ENCODE results near the gene SCYGR8.
"Not testable (repeated sequence)": the region's sequence is repeated elsewhere in the genome, so short reads cannot be mapped to it uniquely, and the experiment has no call there.

Gene SCYGR8

GRCh38 chr2:227745594-227745993 lies at the start of gene SCYGR8:
Gene SCYGR8, plus strand, starts transcription at chr2:227745894. Its CDS starts 0 bp downstream, at chr2:227745894.
- DNase-seq (no peak), ATAC-seq (no peak)

GRCh38 chr2:227696990-227697679 lies 48.6 kb upstream of the SCYGR8 start:
- DNase-seq (no peak), ATAC-seq (no peak)

GRCh38 chr2:227701556-227701955 lies 44.1 kb upstream of the SCYGR8 start:
- DNase-seq (no peak), ATAC-seq (no peak)

- DNase-seq = no peak
Observed at GRCh38 chr2:227703280-227703732, 42.4 kb upstream of the SCYGR8 start.

GRCh38 chr2:227703961-227704360 lies 41.7 kb upstream of the SCYGR8 start:
- ATAC-seq = no peak
- no peak for DNase-seq

More at GRCh38 chr2:227703280-227703732, 42.4 kb upstream of the SCYGR8 start:
- no peak for ATAC-seq

- no peak for ATAC-seq
- DNase-seq = no peak
Observed at GRCh38 chr2:227706859-227707258, 38.8 kb upstream of the SCYGR8 start.

GRCh38 chr2:227707390-227707789 lies 38.3 kb upstream of the SCYGR8 start:
- DNase-seq = no peak
- no peak for ATAC-seq

- ATAC-seq = no peak
Observed at GRCh38 chr2:227710986-227711385, 34.7 kb upstream of the SCYGR8 start.

GRCh38 chr2:227713291-227713690 lies 32.4 kb upstream of the SCYGR8 start:
- DNase-seq (no peak), ATAC-seq (no peak)

More at GRCh38 chr2:227710986-227711385, 34.7 kb upstream of the SCYGR8 start:
- DNase-seq = no peak

- DNase-seq (no peak), ATAC-seq (no peak)
Observed at GRCh38 chr2:227716501-227716900, 29.2 kb upstream of the SCYGR8 start.

- ATAC-seq = no peak
Observed at GRCh38 chr2:227717687-227718567, 27.8 kb upstream of the SCYGR8 start, which contains the start of gene SLC19A3. Gene SLC19A3, minus strand, starts transcription at chr2:227718028. Its CDS starts 15,710 bp downstream, at chr2:227702318.

GRCh38 chr2:227719641-227720040 lies 26.1 kb upstream of the SCYGR8 start:
- no peak for DNase-seq

More at GRCh38 chr2:227717687-227718567, 27.8 kb upstream of the SCYGR8 start, which contains the start of gene SLC19A3:
- peak; percentile 13 for DNase-seq

GRCh38 chr2:227720680-227721079 lies 25.0 kb upstream of the SCYGR8 start:
- no peak for ATAC-seq
- no peak for DNase-seq

More at GRCh38 chr2:227719641-227720040, 26.1 kb upstream of the SCYGR8 start:
- ATAC-seq = no peak

GRCh38 chr2:227722821-227723220 lies 22.9 kb upstream of the SCYGR8 start:
- not testable (repeated sequence) for ATAC-seq, DNase-seq

GRCh38 chr2:227724394-227725039 lies 21.2 kb upstream of the SCYGR8 start, which contains the start of gene SCYGR6:
Gene SCYGR6, minus strand, starts transcription at chr2:227724757. Its CDS starts 0 bp downstream, at chr2:227724757.
- ATAC-seq (no peak), DNase-seq (no peak)

- no peak for ATAC-seq
- no peak for DNase-seq
Observed at GRCh38 chr2:227728035-227728434, 17.7 kb upstream of the SCYGR8 start, which contains the start of gene SCYGR7. Gene SCYGR7, plus strand, starts transcription at chr2:227728335. Its CDS starts 0 bp downstream, at chr2:227728335.

GRCh38 chr2:227739351-227739750 lies 6.3 kb upstream of the SCYGR8 start:
- ATAC-seq = no peak
- no peak for DNase-seq

GRCh38 chr2:227740705-227741104 lies 5.0 kb upstream of the SCYGR8 start:
- DNase-seq, ATAC-seq: not testable (repeated sequence)

- DNase-seq = no peak
Observed at GRCh38 chr2:227748079-227748478, 2.4 kb downstream of the SCYGR8 start.

GRCh38 chr2:227756261-227756660 lies 10.6 kb downstream of the SCYGR8 start:
- DNase-seq, ATAC-seq: not testable (repeated sequence)

More at GRCh38 chr2:227748079-227748478, 2.4 kb downstream of the SCYGR8 start:
- ATAC-seq = peak; percentile 23

GRCh38 chr2:227759411-227760118 lies 13.9 kb downstream of the SCYGR8 start:
- DNase-seq = no peak
- ATAC-seq = no peak

All from stimulated activated naive CD8-positive, alpha-beta T cell treated with anti-CD3 and anti-CD28 coated beads, Interleukin-15, Interleukin-2, amounts not matched to agents 100 U/mL and 50 U/mL, for 24 hours (primary cell).